GM11168 (cell line): ENCODE measurements around the gene ATP8A2.

Experiments used
- in situ Hi-C: fragments of 300-500 bp; cut with MboI; formaldehyde crosslinking; loops from one replicate; pipeline ENCODE4 v1.12.0; 2022; ENCODE audit warnings: low sequenced_read_pairs; ENCODE audit not compliant: unreplicated experiment

Gene ATP8A2

GRCh38 chr13:25708268-25708667, 336.5 kb downstream of the ATP8A2 start:
- in situ Hi-C loops = no loop called here

- in situ Hi-C loops = no loop called here
Observed at GRCh38 chr13:25709088-25709487, 337.3 kb downstream of the ATP8A2 start.

- in situ Hi-C loops = no loop called here
Observed at GRCh38 chr13:25715760-25716159, 344.0 kb downstream of the ATP8A2 start.

- in situ Hi-C loops = no loop called here
Observed at GRCh38 chr13:25717666-25718197, 346.0 kb downstream of the ATP8A2 start.

GRCh38 chr13:25719666-25720065, 347.9 kb downstream of the ATP8A2 start:
- in situ Hi-C loops = no loop called here

- in situ Hi-C loops = no loop called here
Observed at GRCh38 chr13:25722893-25723292, 351.1 kb downstream of the ATP8A2 start.

- in situ Hi-C loops = no loop called here
Observed at GRCh38 chr13:25725104-25725503, 353.3 kb downstream of the ATP8A2 start.

- in situ Hi-C loops = no loop called here
Observed at GRCh38 chr13:25727250-25727649, 355.5 kb downstream of the ATP8A2 start.

- in situ Hi-C loops = no loop called here
Observed at GRCh38 chr13:25727810-25728209, 356.0 kb downstream of the ATP8A2 start.

GRCh38 chr13:25729201-25729600, 357.4 kb downstream of the ATP8A2 start:
- in situ Hi-C loops = no loop called here

GRCh38 chr13:25731037-25731436, 359.3 kb downstream of the ATP8A2 start:
- in situ Hi-C loops = no loop called here

- in situ Hi-C loops = no loop called here
Observed at GRCh38 chr13:25731536-25731935, 359.8 kb downstream of the ATP8A2 start.

- in situ Hi-C loops = no loop called here
Observed at GRCh38 chr13:25732111-25732865, 360.5 kb downstream of the ATP8A2 start.

GRCh38 chr13:25733001-25733491, 361.3 kb downstream of the ATP8A2 start:
- in situ Hi-C loops = no loop called here

- in situ Hi-C loops = no loop called here
Observed at GRCh38 chr13:25733696-25734435, 362.1 kb downstream of the ATP8A2 start.

GRCh38 chr13:25738342-25739196, 366.8 kb downstream of the ATP8A2 start:
- in situ Hi-C loops = no loop called here

GRCh38 chr13:25739376-25739775, 367.6 kb downstream of the ATP8A2 start:
- in situ Hi-C loops = no loop called here

- in situ Hi-C loops = no loop called here
Observed at GRCh38 chr13:25741796-25742195, 370.0 kb downstream of the ATP8A2 start.

- in situ Hi-C loops = no loop called here
Observed at GRCh38 chr13:25742220-25742619, 370.4 kb downstream of the ATP8A2 start.

- in situ Hi-C loops = no loop called here
Observed at GRCh38 chr13:25743421-25743820, 371.6 kb downstream of the ATP8A2 start.
